HepG2 (cell line): ENCODE results near the gene TMEM156.

Experiments
- HDAC6 ChIP-seq: fragments of 200-600 bp; sonication (generic); IDR thresholded peaks from 2 replicates; pipeline ENCODE4 v1.7.0; 2017; ENCODE audit warnings: mild to moderate bottlenecking, antibody characterized with exemption, low read length, low read depth
- STAT5B ChIP-seq: sonication (generic); formaldehyde crosslinking; IDR thresholded peaks from 2 replicates; pipeline ENCODE4 v1.4.0; 2020; ENCODE audit warnings: missing genetic modification reagents
- ZNF562 ChIP-seq: sonication (generic); formaldehyde crosslinking; IDR thresholded peaks from 2 replicates; pipeline ENCODE4 v1.8.0; 2022; ENCODE audit warnings: missing genetic modification reagents, borderline replicate concordance
- ZNF7 ChIP-seq: IDR thresholded peaks from 2 replicates; pipeline ENCODE4 v1.6.1; 2016; ENCODE audit warnings: missing biosample characterization, missing genetic modification reagents
- TF ChIP-seq, protein P1 (sequence below): sonication (generic); formaldehyde crosslinking; IDR thresholded peaks from 2 replicates; pipeline ENCODE4 v1.5.0; 2020; ENCODE audit warnings: mild to moderate bottlenecking, missing genetic modification reagents, moderate library complexity

DNA sequence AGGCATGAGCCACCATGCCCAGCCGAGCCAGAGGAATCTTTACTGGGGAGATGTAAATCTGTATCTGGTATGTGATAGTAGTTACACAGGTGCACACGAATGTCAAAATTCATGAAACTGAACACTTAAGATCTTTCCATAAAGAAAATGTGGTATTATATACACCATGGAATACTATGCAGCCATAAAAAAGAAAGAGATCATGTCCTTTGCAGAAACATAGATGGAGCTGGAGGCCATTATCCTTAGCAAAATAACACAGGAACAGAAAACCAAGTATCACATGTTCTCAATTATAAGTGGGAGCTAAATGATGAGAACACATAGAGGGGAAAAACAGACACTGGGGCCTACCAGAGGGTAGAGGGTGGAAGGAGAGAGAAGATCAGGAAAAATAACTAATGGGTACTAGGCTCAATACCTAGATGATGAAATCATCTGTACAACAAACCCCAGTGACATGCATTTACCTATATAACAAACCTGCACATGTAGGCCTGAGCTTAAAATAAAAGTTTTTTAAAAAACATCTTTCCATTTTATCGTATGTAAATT is 7.8 kb downstream of the TMEM156 start:
- TF ChIP-seq ZNF7 (CRISPR knock-in tag), result no peak
- no peak for TF ChIP-seq HDAC6
- TF ChIP-seq, protein P1, sequence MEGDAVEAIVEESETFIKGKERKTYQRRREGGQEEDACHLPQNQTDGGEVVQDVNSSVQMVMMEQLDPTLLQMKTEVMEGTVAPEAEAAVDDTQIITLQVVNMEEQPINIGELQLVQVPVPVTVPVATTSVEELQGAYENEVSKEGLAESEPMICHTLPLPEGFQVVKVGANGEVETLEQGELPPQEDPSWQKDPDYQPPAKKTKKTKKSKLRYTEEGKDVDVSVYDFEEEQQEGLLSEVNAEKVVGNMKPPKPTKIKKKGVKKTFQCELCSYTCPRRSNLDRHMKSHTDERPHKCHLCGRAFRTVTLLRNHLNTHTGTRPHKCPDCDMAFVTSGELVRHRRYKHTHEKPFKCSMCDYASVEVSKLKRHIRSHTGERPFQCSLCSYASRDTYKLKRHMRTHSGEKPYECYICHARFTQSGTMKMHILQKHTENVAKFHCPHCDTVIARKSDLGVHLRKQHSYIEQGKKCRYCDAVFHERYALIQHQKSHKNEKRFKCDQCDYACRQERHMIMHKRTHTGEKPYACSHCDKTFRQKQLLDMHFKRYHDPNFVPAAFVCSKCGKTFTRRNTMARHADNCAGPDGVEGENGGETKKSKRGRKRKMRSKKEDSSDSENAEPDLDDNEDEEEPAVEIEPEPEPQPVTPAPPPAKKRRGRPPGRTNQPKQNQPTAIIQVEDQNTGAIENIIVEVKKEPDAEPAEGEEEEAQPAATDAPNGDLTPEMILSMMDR (CRISPR knock-in tag), result no peak
- no peak for TF ChIP-seq ZNF562 (CRISPR knock-in tag)
- TF ChIP-seq STAT5B (CRISPR knock-in tag), result no peak
